Daoy (cell line): Measurements from ENCODE around the gene SRXN1. TPM values are rescaled to one million over a fixed set of nuclear protein-coding genes. Genes with fewer than 3 reads are reported as not detected.
A peak's percentile ranks its signal among the peaks of the same experiment; 100 is the strongest.

ENCODE experiments used
- DNase-seq: peaks from one replicate; pipeline ENCODE4 v3.0.0-alpha.2; 2015; ENCODE audit warnings: low read depth
- total RNA-seq: library from RNA; depleted of rRNA; stranded (reverse); fragments of >200 nt; shearing (Covaris generic); gene quantifications from 2 replicates; pipeline ENCODE4 v1.2.3, GENCODE V29; 2014

The SRXN1 gene
- total RNA-seq, 1 experiment from 2014 or later: 77.0 TPM

DNA sequence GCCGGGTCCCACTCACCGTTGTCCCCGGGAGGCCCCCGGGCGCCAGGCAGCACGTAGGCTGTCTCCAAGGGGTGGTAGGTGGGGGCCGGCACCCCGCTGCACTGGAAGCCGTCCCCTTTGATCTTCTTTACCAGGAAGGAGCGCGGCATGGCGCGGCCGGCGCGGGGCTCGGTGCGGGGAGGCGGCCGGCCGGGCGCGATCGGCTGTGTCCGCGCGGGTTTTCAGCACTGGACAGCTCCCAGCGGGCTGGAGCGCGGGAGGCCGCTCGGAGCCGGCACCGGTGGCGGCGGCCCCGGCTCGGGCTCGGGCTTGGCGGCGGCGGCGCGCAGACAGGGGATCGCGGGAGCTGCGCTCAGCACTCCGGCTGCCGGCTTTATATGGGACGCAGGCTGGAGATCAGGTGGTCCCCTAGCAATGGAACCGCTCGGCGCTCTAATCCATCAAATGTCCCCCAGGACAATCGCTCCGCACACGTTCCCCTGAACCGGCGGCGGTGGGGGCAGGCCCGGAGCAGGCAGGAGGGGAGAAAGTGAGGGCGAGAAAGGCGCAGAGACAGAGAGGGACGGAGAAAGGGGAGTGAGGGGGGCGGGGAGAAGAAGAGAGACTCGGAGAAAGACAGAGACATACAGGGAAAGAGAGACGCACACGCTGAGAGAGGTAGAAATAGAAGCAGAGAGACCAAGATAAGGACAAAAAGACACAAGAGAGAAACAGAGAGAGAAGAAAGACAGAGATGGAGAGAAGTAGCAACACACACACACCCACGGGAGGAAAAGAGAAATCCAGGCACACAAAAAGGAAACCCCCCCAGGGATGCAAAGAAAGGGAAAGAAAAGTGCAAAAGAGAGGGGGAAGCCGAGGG, 22.7 kb upstream of the SRXN1 start, which contains the start of gene SCRT2:
Gene SCRT2, minus strand, starts transcription at position 350 of the 862 bp plus-strand sequence. Its CDS starts 201 bp downstream, at position 149.
- peak; percentile 80 for DNase-seq

DNA sequence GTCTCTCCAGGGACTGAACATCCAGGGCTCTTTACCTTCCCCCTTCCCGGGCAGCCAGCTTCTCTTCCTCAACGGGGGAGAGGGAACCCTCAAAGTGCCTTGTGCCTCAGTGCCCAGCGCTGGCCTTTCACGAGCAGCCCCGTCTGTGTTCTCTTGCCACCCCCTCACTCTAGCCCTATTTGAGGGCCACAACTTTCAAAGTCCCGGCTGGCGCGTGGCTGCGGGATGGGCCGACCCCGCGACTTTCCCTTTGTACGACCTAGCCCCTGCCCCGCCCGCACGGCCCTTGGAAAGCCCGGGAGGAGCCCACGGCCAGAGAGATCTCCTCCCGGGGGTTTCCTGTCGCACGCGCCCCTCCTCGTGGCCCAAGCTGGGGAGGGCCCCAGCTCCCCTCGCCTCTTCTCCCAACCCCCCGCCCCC, 22.0 kb upstream of the SRXN1 start:
- no peak for DNase-seq

DNA sequence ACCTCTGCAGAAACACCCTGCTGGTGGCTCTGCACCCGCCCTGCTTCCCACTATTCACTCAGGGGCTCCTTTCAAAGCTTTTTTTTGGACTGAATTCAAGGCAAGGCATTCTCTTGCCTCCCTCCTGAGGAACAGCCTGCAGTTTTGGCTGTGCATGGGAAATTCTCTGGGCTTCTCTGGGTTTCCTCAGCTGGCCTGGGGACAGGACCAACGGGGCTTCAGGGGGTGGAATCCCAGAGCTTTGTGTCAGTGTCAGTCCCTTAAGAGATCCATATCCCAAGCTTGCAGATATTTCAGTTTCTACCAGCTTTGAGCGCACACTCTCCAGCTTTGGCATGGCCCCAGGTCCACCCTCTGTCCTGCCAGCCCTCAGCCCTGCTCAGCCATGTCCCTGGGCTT, 20.6 kb upstream of the SRXN1 start:
- no peak for DNase-seq

DNA sequence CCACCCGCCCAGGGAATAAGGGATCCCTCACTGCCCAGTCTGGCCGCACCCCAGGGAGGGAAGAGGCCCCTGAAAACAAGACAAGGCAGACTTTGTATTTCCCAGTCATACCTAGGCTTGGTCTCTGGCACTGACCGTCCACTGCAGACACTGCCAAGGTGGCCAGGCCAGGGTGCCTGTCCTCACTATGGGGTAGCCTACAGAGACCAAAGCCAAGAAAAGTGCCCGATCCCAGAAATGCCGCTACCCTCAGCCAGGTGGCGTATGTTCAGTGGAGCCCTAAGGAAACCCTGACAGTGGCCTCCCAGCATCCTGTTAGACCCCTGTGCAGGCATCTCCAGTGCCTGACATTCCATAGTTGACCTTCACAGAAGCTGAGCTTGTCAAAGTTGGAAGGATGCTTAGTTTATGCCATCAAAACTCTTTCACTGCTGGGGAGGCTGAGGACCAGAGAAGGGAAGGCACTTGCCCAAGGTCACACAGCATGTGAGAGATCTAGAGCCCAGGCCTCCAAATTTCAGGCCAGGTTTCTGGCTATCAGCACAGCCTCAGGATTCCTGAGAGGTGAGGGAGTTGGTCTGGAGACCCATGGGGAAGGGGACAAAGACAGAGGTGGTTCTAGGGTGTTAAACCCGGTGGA, 20.1 kb upstream of the SRXN1 start:
- no peak for DNase-seq

DNA sequence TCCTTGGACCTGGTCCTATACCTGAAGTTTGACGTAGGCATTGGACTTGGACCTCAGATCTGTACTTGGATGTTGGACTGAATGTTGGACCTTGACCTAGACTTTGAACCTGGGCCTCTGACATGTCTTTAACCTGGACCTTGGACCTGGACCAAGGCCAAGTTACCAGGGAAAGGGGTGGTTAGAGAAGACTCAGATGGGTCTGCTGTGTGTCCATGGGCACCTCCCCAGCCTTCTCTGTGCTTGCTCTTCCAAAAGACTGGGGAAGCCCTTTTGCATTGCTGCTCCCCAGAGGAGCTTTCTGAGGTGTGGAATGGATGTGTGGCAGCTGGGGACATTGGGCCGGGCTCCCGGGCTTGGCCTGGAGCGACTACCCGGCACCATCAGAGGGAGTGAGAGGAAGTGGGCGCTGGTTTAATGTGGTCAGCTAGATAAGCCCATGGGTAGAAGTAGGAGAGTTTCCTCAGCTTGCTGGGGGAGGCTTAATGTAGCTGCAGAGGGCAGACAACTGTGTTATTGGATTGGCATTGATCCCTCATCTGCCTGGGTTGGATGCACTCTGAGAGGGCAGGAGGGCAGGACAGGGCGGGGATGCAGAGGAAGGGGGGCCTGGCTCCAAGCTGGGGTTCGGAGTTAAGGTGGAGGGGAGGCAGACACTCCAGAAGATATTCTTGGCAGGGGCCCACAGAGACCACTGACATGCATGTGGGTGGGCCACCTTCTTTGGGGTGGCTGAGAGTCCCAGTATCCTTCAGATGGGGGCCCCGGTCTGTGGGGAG, 18.4 kb upstream of the SRXN1 start:
- no peak for DNase-seq

GRCh38 chr20:669573-669972, 16.6 kb upstream of the SRXN1 start:
- DNase-seq: no peak

DNA sequence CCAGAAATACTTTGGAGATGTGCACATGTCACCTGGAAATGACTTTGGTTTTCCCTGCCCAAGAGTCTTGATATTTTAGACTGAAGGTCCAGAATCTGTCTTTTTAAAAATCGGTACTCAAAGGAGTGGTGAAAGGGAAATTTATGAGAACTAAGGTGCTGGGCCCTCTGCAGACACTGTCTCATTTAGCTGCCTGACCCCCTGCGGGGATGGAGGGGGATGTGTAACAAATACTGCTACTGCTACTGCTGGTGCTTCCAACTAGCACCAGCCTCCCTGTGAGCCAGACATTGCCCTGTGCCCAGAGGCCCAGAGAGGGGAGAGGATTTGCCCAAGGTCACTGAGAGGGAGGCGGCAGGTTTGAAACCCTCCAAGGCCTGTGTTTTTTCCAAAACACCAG, 15.6 kb upstream of the SRXN1 start:
- DNase-seq: no peak

DNA sequence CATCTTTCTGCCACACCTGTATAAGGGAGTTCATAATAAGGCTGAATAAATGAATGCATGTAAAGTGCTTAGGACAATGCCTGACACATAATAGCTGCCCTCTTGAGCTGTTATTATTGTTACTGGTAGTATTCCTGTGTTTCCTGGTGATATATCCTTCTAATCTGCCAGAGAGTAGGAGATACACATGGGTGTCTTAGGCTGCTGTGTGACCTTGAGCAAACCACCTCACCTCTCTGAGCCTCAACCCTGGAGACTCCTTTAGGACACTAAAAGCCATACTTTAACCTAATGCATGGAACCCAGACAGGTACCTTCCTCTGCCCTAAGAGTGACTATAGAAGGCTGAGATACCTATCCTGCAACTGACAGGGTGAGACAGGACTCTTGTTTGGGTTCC, 15.1 kb upstream of the SRXN1 start:
- no peak for DNase-seq

DNA sequence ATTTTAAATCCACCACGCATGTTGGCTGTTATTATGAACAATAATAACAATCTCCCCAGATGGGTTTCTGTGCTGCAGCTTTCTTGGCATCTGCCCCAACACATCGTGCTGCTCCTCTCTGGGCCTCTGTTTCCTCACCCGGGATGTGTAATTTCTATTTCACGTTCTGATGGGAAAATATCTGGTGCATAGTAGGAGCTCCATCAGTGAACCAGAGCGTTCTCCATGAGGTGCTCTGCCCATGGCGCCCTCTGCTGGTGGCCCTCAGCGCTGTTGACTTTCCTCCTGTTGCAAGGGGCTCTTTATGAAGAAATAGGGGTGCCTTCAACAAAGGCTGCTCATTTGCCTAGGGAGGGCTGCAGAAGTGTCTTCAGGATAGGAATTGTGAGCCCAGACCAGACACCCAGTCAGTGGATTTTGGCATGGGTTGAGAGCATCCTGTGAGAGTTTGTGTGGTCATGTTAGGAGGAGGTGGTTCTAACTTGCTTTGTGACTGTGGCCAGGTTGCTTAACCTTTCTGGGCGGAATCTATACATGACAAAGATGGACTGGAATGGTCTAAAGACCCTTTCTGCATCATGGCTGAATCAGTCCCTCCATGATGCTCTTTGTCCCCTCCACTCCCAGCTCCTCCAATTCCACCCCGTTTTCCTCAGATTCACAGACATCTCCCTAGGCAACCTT, 14.5 kb upstream of the SRXN1 start:
- DNase-seq: peak; percentile 55

GRCh38 chr20:666877-667276, 13.9 kb upstream of the SRXN1 start:
- DNase-seq: no peak

- no peak for DNase-seq
These were observed 12.3 kb upstream of the SRXN1 start for GRCh38 chr20:665276-665675.

- no peak for DNase-seq
These were observed 11.6 kb upstream of the SRXN1 start for GRCh38 chr20:664576-664975.

GRCh38 chr20:664151-664550, 11.2 kb upstream of the SRXN1 start:
- no peak for DNase-seq

GRCh38 chr20:663315-664090, 10.5 kb upstream of the SRXN1 start:
- peak; percentile 26 for DNase-seq

DNA sequence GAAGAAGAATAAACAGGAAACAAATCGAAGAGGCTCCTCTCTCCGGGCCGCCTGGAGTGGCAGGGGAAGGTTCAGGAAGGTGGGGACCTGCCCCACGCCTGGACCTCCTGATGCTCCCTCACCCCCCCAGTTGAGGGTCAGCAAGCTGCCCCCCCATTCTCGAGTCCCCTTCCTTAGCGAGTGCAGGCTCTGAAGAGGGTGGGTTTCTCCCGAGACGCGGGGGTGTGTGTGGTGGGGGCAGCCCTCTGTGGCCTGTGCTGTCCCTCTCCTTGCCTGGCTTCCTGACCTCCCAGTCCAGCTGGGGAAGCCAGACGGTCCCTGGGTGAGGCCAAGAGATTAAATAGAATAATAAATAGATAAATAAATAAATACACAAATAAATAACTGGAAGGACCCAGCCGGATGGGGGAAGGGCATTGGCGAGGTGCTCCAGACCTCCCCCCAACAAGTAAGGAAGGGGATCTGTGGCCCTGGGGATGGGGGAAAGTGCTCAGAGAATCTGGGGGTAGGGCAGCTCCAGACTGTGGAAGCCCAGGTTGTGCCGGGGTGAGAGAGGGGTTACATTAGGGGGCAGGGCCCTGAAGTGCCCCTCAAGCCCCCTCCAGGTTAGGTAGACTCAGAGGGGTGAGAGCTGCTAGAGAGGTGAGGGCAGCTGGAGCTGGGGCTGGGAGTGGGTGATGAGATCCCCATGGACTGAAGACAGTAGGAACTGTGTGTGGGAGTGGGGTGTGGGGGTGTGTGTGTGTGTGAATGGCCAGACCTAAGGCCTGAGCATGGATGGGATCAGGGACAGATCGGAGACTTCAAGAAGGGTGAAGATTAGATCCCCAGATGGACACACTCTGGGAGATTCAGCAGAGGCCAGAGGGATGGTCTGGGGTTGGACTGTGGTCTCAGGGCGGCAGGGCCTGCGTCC, 9.5 kb upstream of the SRXN1 start:
- no peak for DNase-seq

GRCh38 chr20:661474-662270, 8.7 kb upstream of the SRXN1 start:
- DNase-seq: no peak

- no peak for DNase-seq
These were observed 5.8 kb upstream of the SRXN1 start for GRCh38 chr20:658731-659291.

DNA sequence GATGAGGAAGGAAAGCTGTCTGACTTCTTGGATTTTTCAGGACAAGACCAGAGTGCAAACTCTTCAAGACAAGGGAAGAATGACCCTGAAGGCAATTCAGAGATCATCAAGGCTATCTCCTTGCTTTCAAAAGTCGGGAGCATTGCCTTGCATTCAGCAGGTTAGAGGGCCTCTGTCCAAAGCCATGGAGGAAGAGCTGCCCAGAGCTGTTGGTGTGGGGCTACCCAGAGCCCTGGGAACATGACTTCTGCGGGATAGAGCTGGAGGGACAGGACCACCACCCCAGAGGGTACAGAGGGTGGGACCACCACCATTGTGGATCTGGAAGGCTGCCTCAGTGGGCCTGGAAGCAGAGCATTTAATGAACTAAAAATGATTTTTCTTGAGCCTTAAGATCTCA, 5.2 kb upstream of the SRXN1 start:
- no peak for DNase-seq
